HEK293 (cell line): ENCODE measurements around the gene TPRKB.

Experiments used
- CTCF ChIA-PET: fragments of 350-600 bp; formaldehyde crosslinking; extraction: SDS; loops from one replicate; lab custom pipeline; 2021; ENCODE audit warnings: antibody characterized with exemption; lab: Yijun Ruan, JAX
- POLR2A ChIA-PET: fragments of 300-600 bp; formaldehyde crosslinking; extraction: SDS; loops from one replicate; lab custom pipeline; 2020; ENCODE audit warnings: antibody characterized with exemption, inconsistent platforms; lab: Yijun Ruan, JAX
- H3K27ac ChIP-seq: fragments of 200-500 bp; sonication (Bioruptor generic); 2 replicates; pipeline ENCODE4 v1.5.1; 2014; ENCODE audit warnings: low read depth, low read length, control low read depth, inconsistent platforms; ENCODE audit errors: extremely low read depth
- H3K36me3 ChIP-seq, 2 experiments: fragments of 200-500 bp in 1 of 2; sonication (Bioruptor generic) in 1 of 2; 1 replicate in 1 of 2; 2 replicates in 1 of 2; pipeline ENCODE4 v1.5.1; 2014 to 2017; ENCODE audit warnings: inconsistent platforms in 2 of 2, low read length in 2 of 2; ENCODE audit not compliant: control insufficient read depth in 2 of 2, insufficient read depth in 1 of 2
- H3K4me1 ChIP-seq: fragments of 200-500 bp; sonication (Bioruptor generic); 2 replicates; pipeline ENCODE4 v1.5.1; 2014; ENCODE audit warnings: mild to moderate bottlenecking, low read length, inconsistent platforms; ENCODE audit not compliant: control insufficient read depth, insufficient read depth
- H3K4me3 ChIP-seq: 2 replicates; pipeline ENCODE4 v1.5.1; 2011; ENCODE audit warnings: low read depth, mild to moderate bottlenecking, control low read depth, low read length, moderate library complexity
- H3K9me3 ChIP-seq: fragments of 200-500 bp; sonication (Bioruptor generic); 2 replicates; pipeline ENCODE4 v1.5.1; 2014; ENCODE audit warnings: low read depth, low read length, inconsistent platforms; ENCODE audit not compliant: control insufficient read depth, insufficient read depth
- KLF16 ChIP-seq: fragments of 450-650 bp; formaldehyde crosslinking; IDR thresholded peaks from 2 replicates; pipeline ENCODE4 v1.5.1; 2017; ENCODE audit warnings: missing biosample characterization, missing genetic modification characterization
- KLF7 ChIP-seq: fragments of 450-650 bp; formaldehyde crosslinking; IDR thresholded peaks from 2 replicates; pipeline ENCODE4 v1.5.1; 2016; ENCODE audit warnings: missing biosample characterization, missing genetic modification characterization, borderline replicate concordance
- MEIS1 ChIP-seq: sonication (generic); formaldehyde crosslinking; IDR thresholded peaks from 2 replicates; pipeline ENCODE4 v1.8.1; 2022; ENCODE audit warnings: missing genetic modification reagents, mild to moderate bottlenecking, borderline replicate concordance
- SCRT2 ChIP-seq: fragments of 450-650 bp; formaldehyde crosslinking; IDR thresholded peaks from 2 replicates; pipeline ENCODE4 v1.5.1; 2016; ENCODE audit warnings: missing biosample characterization, missing genetic modification characterization
- SP7 ChIP-seq: fragments of 450-650 bp; formaldehyde crosslinking; IDR thresholded peaks from 2 replicates; pipeline ENCODE4 v1.5.1; 2016; ENCODE audit warnings: missing biosample characterization, missing genetic modification characterization
- ZBTB17 ChIP-seq: fragments of 450-650 bp; formaldehyde crosslinking; IDR thresholded peaks from 2 replicates; pipeline ENCODE4 v1.5.1; 2016; ENCODE audit warnings: missing biosample characterization, missing genetic modification characterization
- ZFP37 ChIP-seq: fragments of 450-650 bp; formaldehyde crosslinking; IDR thresholded peaks from 2 replicates; pipeline ENCODE4 v1.5.1; 2016; ENCODE audit warnings: missing biosample characterization, missing genetic modification characterization
- ZNF223 ChIP-seq: fragments of 450-650 bp; formaldehyde crosslinking; IDR thresholded peaks from 2 replicates; pipeline ENCODE4 v1.5.1; 2016; ENCODE audit warnings: missing biosample characterization, missing genetic modification characterization
- ZNF292 ChIP-seq: fragments of 450-650 bp; formaldehyde crosslinking; IDR thresholded peaks from 2 replicates; pipeline ENCODE4 v1.5.1; 2016; ENCODE audit warnings: low read depth, missing biosample characterization, missing genetic modification characterization, borderline replicate concordance
- ZNF426 ChIP-seq: fragments of 450-650 bp; formaldehyde crosslinking; IDR thresholded peaks from 2 replicates; pipeline ENCODE4 v1.5.1; 2017; ENCODE audit warnings: missing biosample characterization, missing genetic modification characterization, mild to moderate bottlenecking, inconsistent platforms, moderate library complexity
- ZNF510 ChIP-seq: fragments of 450-650 bp; formaldehyde crosslinking; IDR thresholded peaks from 2 replicates; pipeline ENCODE4 v1.5.1; 2018; ENCODE audit warnings: mild to moderate bottlenecking, missing genetic modification characterization, missing biosample characterization; ENCODE audit not compliant: insufficient replicate concordance
- ZNF514 ChIP-seq: fragments of 450-650 bp; formaldehyde crosslinking; IDR thresholded peaks from 2 replicates; pipeline ENCODE4 v1.5.1; 2016; ENCODE audit warnings: missing biosample characterization, missing genetic modification characterization
- ZNF549 ChIP-seq: fragments of 450-650 bp; IDR thresholded peaks from 2 replicates; pipeline ENCODE4 v1.5.1; 2018; ENCODE audit warnings: missing biosample characterization, missing genetic modification characterization, mild to moderate bottlenecking, inconsistent platforms, moderate library complexity
- ZNF561 ChIP-seq: fragments of 450-650 bp; IDR thresholded peaks from 2 replicates; pipeline ENCODE4 v1.5.1; 2018; ENCODE audit warnings: missing biosample characterization, missing genetic modification characterization, borderline replicate concordance
- ZNF660 ChIP-seq: fragments of 450-650 bp; IDR thresholded peaks from 2 replicates; pipeline ENCODE4 v1.5.1; 2018; ENCODE audit warnings: missing biosample characterization, mild to moderate bottlenecking, missing genetic modification characterization
- ZNF830 ChIP-seq: fragments of 450-650 bp; IDR thresholded peaks from 2 replicates; pipeline ENCODE4 v1.5.0; 2018; ENCODE audit warnings: missing biosample characterization, missing genetic modification characterization, low read depth, mild to moderate bottlenecking, moderate library complexity
- ZNF837 ChIP-seq: fragments of 450-650 bp; formaldehyde crosslinking; IDR thresholded peaks from 2 replicates; pipeline ENCODE4 v1.5.1; 2016; ENCODE audit warnings: missing biosample characterization, missing genetic modification characterization
- TF ChIP-seq, protein P1 (sequence below): fragments of 450-650 bp; formaldehyde crosslinking; IDR thresholded peaks from 2 replicates; pipeline ENCODE4; 2016; ENCODE audit warnings: missing biosample characterization, missing genetic modification characterization
- TF ChIP-seq, protein P2 (sequence below): fragments of 450-650 bp; formaldehyde crosslinking; conservative IDR thresholded peaks from 2 replicates; pipeline ENCODE4 v1.5.1; 2016; ENCODE audit warnings: low read depth, missing biosample characterization, missing genetic modification characterization
- TF ChIP-seq, protein P3 (sequence below): fragments of 450-650 bp; formaldehyde crosslinking; IDR thresholded peaks from 2 replicates; pipeline ENCODE4 v1.5.1; 2016; ENCODE audit warnings: missing biosample characterization, missing genetic modification characterization, low read depth
- TF ChIP-seq, protein P4 (sequence below): fragments of 450-650 bp; formaldehyde crosslinking; IDR thresholded peaks from 2 replicates; pipeline ENCODE4 v1.5.1; 2016; ENCODE audit warnings: missing biosample characterization, missing genetic modification characterization
- TF ChIP-seq, protein P5 (sequence below): fragments of 450-650 bp; IDR thresholded peaks from 2 replicates; pipeline ENCODE4 v1.5.1; 2018; ENCODE audit warnings: missing biosample characterization, missing genetic modification characterization
- TF ChIP-seq, protein P6 (sequence below): fragments of 450-650 bp; formaldehyde crosslinking; IDR thresholded peaks from 2 replicates; pipeline ENCODE4 v1.5.1; 2016; ENCODE audit warnings: missing biosample characterization, missing genetic modification characterization

The TPRKB gene

DNA sequence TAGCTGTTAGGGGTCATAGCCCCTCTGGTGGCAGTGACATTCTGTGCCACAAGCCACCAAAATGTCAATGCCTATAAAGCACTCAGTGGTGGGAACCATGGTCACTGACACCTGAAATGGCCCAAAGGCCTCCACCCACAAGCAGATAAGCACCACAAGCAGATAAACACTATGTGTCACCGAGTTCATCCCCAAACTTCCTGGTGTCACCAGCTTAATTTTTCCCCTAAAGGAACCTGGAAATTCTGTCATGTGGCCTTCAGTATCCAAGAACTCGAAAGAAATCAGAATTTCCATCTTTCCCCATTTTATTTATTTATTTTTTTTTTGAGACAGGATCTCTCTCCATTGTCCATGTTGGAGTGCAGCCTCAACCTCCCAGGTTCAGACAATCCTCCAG is 3.6 kb upstream of the TPRKB start:
- H3K36me3 ChIP-seq = peaks cover 0 to 25% of the 10 kb centered on the region in 2 experiments; a peak in 2 of 3 replicates
- no peak overlapping the region for H3K27ac ChIP-seq
- POLR2A ChIA-PET = no interaction called here
- CTCF ChIA-PET = no interaction called here
- H3K4me3 ChIP-seq = no peak overlapping the region
- TF ChIP-seq ZNF514 (no peak), ZNF292 (tag by site-specific recombination) (no peak), ZNF561 (tag by site-specific recombination) (no peak), ZNF223 (tag by site-specific recombination) (no peak), ZFP37 (no peak), ZNF660 (tag by site-specific recombination) (no peak), ZNF830 (tag by site-specific recombination) (no peak), ZNF510 (tag by site-specific recombination) (no peak)
- TF ChIP-seq, protein P1, sequence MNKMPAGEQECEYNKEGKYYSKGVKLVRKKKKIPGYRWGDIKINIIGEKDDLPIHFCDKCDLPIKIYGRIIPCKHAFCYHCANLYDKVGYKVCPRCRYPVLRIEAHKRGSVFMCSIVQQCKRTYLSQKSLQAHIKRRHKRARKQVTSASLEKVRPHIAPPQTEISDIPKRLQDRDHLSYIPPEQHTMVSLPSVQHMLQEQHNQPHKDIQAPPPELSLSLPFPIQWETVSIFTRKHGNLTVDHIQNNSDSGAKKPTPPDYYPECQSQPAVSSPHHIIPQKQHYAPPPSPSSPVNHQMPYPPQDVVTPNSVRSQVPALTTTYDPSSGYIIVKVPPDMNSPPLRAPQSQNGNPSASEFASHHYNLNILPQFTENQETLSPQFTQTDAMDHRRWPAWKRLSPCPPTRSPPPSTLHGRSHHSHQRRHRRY (tag by site-specific recombination) = no peak
- TF ChIP-seq, protein P2, sequence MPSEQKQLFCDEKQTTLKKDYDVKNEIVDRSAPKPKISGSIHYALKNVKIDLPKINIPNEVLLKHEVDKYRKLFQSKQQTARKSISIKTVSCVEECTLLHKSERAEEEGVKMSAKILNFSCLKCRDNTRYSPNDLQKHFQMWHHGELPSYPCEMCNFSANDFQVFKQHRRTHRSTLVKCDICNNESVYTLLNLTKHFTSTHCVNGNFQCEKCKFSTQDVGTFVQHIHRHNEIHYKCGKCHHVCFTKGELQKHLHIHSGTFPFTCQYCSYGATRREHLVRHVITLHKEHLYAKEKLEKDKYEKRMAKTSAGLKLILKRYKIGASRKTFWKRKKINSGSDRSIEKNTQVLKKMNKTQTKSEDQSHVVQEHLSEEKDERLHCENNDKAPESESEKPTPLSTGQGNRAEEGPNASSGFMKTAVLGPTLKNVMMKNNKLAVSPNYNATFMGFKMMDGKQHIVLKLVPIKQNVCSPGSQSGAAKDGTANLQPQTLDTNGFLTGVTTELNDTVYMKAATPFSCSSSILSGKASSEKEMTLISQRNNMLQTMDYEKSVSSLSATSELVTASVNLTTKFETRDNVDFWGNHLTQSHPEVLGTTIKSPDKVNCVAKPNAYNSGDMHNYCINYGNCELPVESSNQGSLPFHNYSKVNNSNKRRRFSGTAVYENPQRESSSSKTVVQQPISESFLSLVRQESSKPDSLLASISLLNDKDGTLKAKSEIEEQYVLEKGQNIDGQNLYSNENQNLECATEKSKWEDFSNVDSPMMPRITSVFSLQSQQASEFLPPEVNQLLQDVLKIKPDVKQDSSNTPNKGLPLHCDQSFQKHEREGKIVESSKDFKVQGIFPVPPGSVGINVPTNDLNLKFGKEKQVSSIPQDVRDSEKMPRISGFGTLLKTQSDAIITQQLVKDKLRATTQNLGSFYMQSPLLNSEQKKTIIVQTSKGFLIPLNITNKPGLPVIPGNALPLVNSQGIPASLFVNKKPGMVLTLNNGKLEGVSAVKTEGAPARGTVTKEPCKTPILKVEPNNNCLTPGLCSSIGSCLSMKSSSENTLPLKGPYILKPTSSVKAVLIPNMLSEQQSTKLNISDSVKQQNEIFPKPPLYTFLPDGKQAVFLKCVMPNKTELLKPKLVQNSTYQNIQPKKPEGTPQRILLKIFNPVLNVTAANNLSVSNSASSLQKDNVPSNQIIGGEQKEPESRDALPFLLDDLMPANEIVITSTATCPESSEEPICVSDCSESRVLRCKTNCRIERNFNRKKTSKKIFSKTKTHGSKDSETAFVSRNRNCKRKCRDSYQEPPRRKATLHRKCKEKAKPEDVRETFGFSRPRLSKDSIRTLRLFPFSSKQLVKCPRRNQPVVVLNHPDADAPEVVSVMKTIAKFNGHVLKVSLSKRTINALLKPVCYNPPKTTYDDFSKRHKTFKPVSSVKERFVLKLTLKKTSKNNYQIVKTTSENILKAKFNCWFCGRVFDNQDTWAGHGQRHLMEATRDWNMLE (tag by site-specific recombination) = no peak
- TF ChIP-seq, protein P3, sequence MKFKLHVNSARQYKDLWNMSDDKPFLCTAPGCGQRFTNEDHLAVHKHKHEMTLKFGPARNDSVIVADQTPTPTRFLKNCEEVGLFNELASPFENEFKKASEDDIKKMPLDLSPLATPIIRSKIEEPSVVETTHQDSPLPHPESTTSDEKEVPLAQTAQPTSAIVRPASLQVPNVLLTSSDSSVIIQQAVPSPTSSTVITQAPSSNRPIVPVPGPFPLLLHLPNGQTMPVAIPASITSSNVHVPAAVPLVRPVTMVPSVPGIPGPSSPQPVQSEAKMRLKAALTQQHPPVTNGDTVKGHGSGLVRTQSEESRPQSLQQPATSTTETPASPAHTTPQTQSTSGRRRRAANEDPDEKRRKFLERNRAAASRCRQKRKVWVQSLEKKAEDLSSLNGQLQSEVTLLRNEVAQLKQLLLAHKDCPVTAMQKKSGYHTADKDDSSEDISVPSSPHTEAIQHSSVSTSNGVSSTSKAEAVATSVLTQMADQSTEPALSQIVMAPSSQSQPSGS (tag by site-specific recombination) = no peak
- TF ChIP-seq, protein P4, sequence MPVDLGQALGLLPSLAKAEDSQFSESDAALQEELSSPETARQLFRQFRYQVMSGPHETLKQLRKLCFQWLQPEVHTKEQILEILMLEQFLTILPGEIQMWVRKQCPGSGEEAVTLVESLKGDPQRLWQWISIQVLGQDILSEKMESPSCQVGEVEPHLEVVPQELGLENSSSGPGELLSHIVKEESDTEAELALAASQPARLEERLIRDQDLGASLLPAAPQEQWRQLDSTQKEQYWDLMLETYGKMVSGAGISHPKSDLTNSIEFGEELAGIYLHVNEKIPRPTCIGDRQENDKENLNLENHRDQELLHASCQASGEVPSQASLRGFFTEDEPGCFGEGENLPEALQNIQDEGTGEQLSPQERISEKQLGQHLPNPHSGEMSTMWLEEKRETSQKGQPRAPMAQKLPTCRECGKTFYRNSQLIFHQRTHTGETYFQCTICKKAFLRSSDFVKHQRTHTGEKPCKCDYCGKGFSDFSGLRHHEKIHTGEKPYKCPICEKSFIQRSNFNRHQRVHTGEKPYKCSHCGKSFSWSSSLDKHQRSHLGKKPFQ (tag by site-specific recombination) = no peak
- H3K4me1 ChIP-seq = peaks cover 4% of the 10 kb centered on the region; the same call in 1 of the 2 replicates
- no peaks in the 10 kb centered on the region for H3K9me3 ChIP-seq

DNA sequence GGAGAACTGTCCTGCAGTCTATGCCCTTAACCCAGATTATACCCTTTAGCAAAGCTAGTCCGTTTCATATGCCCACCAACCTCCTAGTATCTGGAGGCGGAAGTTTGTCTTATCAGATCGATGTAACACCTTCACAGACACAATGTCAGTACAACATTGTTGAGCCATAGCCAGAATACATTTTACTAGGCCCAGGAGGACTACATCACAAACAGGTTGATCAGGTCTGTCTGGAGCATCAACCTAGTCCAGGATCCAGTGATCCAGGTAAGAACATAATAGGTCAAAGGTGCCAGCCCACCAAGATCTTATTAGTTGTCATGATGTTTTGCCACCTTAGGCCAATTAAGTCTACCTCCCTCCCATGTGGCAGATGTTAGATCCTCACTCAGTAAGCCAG is 2.0 kb upstream of the TPRKB start:
- peaks cover 0 to 28% of the 10 kb centered on the region in 2 experiments for H3K36me3 ChIP-seq
- POLR2A ChIA-PET = no interaction called here
- H3K27ac ChIP-seq = no peak overlapping the region
- no peak overlapping the region for H3K4me3 ChIP-seq
- H3K4me1 ChIP-seq = peaks cover 4% of the 10 kb centered on the region; the same call in 1 of the 2 replicates
- no peaks in the 10 kb centered on the region for H3K9me3 ChIP-seq
- CTCF ChIA-PET = no interaction called here
- no peak for TF ChIP-seq SCRT2 (tag by site-specific recombination)
- TF ChIP-seq, protein P5, sequence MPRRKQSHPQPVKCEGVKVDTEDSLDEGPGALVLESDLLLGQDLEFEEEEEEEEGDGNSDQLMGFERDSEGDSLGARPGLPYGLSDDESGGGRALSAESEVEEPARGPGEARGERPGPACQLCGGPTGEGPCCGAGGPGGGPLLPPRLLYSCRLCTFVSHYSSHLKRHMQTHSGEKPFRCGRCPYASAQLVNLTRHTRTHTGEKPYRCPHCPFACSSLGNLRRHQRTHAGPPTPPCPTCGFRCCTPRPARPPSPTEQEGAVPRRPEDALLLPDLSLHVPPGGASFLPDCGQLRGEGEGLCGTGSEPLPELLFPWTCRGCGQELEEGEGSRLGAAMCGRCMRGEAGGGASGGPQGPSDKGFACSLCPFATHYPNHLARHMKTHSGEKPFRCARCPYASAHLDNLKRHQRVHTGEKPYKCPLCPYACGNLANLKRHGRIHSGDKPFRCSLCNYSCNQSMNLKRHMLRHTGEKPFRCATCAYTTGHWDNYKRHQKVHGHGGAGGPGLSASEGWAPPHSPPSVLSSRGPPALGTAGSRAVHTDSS = no peak
- no peak for TF ChIP-seq MEIS1 (CRISPR knock-in tag)
- TF ChIP-seq, protein P6, sequence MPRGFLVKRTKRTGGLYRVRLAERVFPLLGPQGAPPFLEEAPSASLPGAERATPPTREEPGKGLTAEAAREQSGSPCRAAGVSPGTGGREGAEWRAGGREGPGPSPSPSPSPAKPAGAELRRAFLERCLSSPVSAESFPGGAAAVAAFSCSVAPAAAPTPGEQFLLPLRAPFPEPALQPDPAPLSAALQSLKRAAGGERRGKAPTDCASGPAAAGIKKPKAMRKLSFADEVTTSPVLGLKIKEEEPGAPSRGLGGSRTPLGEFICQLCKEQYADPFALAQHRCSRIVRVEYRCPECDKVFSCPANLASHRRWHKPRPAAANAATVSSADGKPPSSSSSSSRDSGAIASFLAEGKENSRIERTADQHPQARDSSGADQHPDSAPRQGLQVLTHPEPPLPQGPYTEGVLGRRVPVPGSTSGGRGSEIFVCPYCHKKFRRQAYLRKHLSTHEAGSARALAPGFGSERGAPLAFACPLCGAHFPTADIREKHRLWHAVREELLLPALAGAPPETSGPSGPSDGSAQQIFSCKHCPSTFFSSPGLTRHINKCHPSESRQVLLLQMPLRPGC (tag by site-specific recombination) = no peak
- TF ChIP-seq ZNF837 (tag by site-specific recombination) = no peak
- no peak for TF ChIP-seq SP7
- no peak for TF ChIP-seq KLF7 (tag by site-specific recombination)
- no peak for TF ChIP-seq KLF16 (tag by site-specific recombination)
- TF ChIP-seq ZBTB17 (tag by site-specific recombination) = no peak
- no peak for TF ChIP-seq ZNF426 (tag by site-specific recombination)
- TF ChIP-seq ZNF549 (tag by site-specific recombination) = no peak
